Urinary bladder (tissue), 4 donors: ENCODE measurements around the gene PQBP1. TPM values are rescaled to one million over a fixed set of nuclear protein-coding genes. Genes with fewer than 3 reads are reported as not detected.

Source experiments
- DNase-seq: peaks from one replicate; pipeline ENCODE4 v3.0.0-alpha.2; 2015; ENCODE audit errors: extremely low spot score
- H3K27ac ChIP-seq: one replicate; pipeline ENCODE4 v1.5.1; 2013; ENCODE audit warnings: low read depth, mild to moderate bottlenecking, moderate library complexity
- H3K36me3 ChIP-seq: one replicate; pipeline ENCODE4 v1.6.1; 2013; ENCODE audit warnings: mild to moderate bottlenecking, moderate library complexity; ENCODE audit not compliant: insufficient read depth
- H3K4me1 ChIP-seq: one replicate; pipeline ENCODE4 v1.6.1; 2013; ENCODE audit warnings: mild to moderate bottlenecking, moderate library complexity; ENCODE audit not compliant: insufficient read depth
- H3K4me3 ChIP-seq: one replicate; pipeline ENCODE4 v1.5.1; 2013; ENCODE audit warnings: low read depth, low read length
- WGBS: extraction: QIAGEN DNeasy Blood & Tissue Kit; methylation state at CpG from one replicate; pipeline ENCODE4 v1.1.7; 2013; 5-methylcytosine and 5-hydroxymethylcytosine counted together
- polyA plus RNA-seq: library from polyadenylated mRNA; stranded (reverse); fragments of 200-250 nt; gene quantifications from one replicate; pipeline ENCODE4 v1.2.3, GENCODE V29; 2013
- total RNA-seq: library from RNA; depleted of rRNA; stranded (reverse); fragments of >200 nt; gene quantifications from one replicate; pipeline ENCODE4 v1.2.3, GENCODE V29; 2014
- donor health status: healthy with polysubstance abuse.
- donor health status: healthy.

Gene PQBP1
- total and polyA plus RNA-seq, 2 donors, result 13.9 to 102 TPM

DNA sequence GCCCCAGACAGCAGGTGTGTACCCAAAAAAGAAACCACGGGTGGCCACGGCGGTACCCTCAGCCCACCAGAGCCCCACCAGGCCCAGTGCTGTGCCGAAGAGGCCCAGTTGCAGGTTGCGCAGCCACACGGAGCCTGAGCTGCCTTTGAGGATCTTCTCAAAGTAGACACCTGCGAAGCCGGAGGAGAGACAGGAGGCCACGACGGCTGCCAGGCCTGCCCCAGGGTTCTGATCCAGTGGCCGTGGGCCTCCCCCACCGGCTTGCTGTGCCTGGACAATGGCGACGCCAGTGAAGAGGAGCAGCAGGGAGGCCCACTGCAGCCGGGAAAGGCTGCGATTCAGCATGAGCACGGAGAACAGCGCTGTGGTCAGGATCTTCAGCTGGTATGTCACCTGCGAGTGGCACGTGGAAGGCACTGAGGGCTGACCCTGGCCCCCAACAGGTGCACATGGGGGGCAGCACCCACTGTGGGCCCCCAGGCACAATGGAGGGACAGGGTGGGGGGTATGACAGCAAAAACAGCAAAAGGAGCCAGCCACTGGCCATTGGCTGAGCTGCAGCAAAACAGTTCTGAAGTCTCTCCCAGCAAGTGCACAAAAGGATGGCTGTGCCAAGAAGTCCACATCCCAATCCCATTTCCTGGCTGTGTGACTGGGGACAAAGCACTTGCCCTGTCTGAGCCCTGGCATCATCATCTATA is 7.5 kb downstream of the PQBP1 start:
- Histone ChIP-seq H3K4me1 (no peaks in the 10 kb centered on the region), H3K4me3 (no peak overlapping the region), H3K27ac (no peak overlapping the region), H3K36me3 (peaks cover 4% of the 10 kb centered on the region)
- 91% methylated on average over 20 of the region's 20 CpGs for WGBS
- DNase-seq, result no peak

- WGBS, result 41% methylated on average over 1 of the region's 1 CpG
- Histone ChIP-seq H3K27ac (no peak overlapping the region), H3K4me3 (no peak overlapping the region), H3K36me3 (peaks cover 4% of the 10 kb centered on the region), H3K4me1 (no peaks in the 10 kb centered on the region)
- DNase-seq, result no peak
Measured at GRCh38 chrX:48908600-48908999, 10.9 kb downstream of the PQBP1 start.

GRCh38 chrX:48909703-48910294 is 12.1 kb downstream of the PQBP1 start:
- WGBS, result 93% methylated on average over 17 of the region's 17 CpGs
- Histone ChIP-seq H3K36me3 (peaks cover 4% of the 10 kb centered on the region), H3K4me3 (no peak overlapping the region), H3K4me1 (no peaks in the 10 kb centered on the region), H3K27ac (no peak overlapping the region)
- no peak for DNase-seq

DNA sequence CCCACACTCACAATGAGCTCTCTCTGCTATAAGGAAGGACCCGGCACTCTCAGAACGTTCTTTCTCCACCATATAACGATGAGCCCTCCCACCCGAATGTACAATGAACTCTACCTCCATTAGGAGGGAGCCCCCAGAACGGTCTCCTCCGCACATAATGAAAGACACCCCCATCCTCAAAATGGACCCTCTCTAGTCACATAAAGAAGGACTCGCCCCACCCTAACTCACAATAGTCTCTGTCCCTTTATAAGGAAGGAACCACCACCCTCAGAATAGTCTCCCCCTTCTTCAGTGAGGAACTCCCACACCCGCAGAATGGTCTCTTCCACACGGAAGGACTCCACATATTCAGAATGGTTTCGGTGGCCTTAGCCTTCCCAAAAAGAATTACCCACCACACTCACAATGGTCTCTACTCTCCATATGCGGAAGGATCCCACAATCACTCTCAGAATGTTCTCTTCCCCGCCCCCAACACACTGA is 13.2 kb downstream of the PQBP1 start:
- no peaks in the 10 kb centered on the region for H3K4me1 ChIP-seq
- 5% methylated on average over 12 of the region's 12 CpGs for WGBS
- H3K27ac ChIP-seq, result no peak overlapping the region
- DNase-seq, result no peak
- peak overlapping the region; percentile 50 for H3K4me3 ChIP-seq
- H3K36me3 ChIP-seq, result peaks cover 1% of the 10 kb centered on the region

DNA sequence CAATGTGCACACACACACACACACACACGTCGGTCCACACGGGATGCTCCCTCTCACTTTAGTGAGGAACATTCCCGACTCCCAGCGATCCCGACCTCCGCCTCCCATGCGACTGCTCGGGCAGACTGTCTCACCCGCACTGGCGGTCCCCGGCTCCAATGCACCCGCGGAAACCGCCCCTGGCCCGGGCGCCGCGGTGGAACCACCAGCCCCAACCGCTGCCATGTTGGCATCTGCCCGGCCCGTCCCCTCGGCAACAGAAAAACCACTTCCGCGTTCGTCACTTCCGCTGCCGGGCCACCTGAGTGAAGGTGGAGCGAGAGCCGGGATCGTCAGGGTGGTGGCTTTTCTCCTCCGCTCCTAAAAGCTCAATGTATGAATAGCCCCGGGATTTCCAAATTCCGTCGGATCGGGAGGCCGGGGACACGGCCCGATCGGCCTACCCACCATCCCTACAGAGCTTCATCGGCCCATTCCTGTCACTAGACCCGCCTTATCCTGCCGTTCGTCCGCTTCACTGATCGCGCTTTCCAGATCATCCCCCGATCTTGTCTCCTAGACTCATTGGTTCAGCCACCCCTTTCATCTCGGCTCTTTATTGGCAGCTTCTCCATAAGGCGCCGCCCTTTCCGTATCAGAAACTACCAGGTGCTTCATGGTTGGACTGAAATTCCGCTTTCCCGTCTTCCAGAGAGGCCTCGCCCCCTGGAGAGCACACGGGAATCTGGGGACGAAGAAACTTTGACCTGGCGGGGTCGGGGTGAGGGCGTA is 13.9 kb downstream of the PQBP1 start, which contains the start of gene SLC35A2:
SLC35A2 (minus strand) TSS at position 235 of the 771 bp plus-strand sequence; CDS start at position 225, 10 bp downstream.
- Histone ChIP-seq H3K4me1 (no peaks in the 10 kb centered on the region), H3K36me3 (no peaks in the 10 kb centered on the region), H3K4me3 (peak within 1 kb of the TSS; percentile 50), H3K27ac (peak within 1 kb of the TSS; percentile 57)
- WGBS, result under 1% methylated on average over 60 of the region's 60 CpGs
- DNase-seq, result peak; percentile 40

DNA sequence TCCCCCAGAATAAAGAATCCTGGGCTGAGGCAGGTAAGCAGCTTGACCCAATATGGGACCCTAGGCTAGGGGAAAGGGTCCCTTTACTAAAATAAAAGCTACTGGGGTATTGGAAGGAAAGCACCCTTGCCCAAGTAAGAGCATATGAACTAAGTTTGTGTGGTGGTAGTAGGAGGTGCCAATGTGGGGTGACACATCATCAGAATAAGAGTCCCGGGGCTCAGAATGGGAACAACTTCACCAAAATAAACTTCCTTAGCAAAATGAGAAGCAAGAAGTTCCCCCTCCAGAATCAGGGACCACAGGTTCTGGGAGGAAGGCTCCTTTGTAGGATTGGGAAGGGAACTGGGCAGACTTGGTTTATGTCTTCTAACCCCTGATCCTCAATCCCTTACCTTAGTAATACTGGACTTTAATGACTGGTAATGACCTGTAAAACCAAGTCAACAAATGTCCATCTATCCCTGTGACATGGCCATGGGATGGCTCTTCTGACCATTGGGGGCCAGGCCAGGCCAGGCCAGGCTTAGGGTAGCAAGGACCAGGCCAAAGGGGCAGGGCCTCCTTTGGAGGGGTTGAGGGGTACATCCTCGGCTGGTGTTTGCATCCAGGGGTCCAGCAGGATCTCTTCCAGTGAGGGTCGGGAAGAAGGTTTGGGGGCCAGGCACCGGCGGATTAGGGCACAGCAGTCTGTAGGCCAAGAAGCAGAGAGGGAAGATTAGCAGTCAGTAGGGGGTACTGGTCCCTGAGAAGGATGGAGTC is 16.1 kb downstream of the PQBP1 start:
- no peaks in the 10 kb centered on the region for H3K36me3 ChIP-seq
- H3K4me3 ChIP-seq, result no peak overlapping the region
- H3K4me1 ChIP-seq, result no peaks in the 10 kb centered on the region
- no peak for DNase-seq
- WGBS, result 90% methylated on average over 5 of the region's 5 CpGs
- no peak overlapping the region for H3K27ac ChIP-seq

GRCh38 chrX:48914593-48915493 is 17.1 kb downstream of the PQBP1 start:
- DNase-seq, result no peak
- Histone ChIP-seq H3K4me3 (no peak overlapping the region), H3K4me1 (no peaks in the 10 kb centered on the region), H3K27ac (no peak overlapping the region), H3K36me3 (no peaks in the 10 kb centered on the region)
- WGBS, result 92% methylated on average over 13 of the region's 13 CpGs

GRCh38 chrX:48917139-48918001 is 19.6 kb downstream of the PQBP1 start:
- Histone ChIP-seq H3K4me1 (no peaks in the 10 kb centered on the region), H3K36me3 (no peaks in the 10 kb centered on the region), H3K27ac (peak overlapping the region; percentile 74), H3K4me3 (peak overlapping the region; percentile 60)
- DNase-seq, result peak; percentile 77
- 19% methylated on average over 27 of the region's 27 CpGs for WGBS

DNA sequence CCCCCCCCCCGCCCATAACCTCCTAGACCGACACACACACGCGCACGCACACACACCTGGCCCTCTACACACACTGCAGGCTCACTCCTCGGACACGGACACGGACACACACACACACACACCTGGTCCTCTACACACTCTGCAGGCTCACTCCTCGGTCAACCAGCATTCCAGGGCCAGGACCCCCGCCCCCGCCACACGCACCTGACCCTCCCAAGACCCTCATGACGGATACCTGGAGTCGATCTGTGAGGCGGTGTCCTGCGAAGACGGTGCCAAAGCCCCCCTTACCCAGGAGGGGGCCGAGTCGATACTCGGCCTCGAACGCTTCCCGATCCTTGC is 20.5 kb downstream of the PQBP1 start:
- Histone ChIP-seq H3K4me3 (peak overlapping the region; percentile 60), H3K36me3 (no peaks in the 10 kb centered on the region), H3K4me1 (no peaks in the 10 kb centered on the region), H3K27ac (peak overlapping the region; percentile 85)
- WGBS, result 10% methylated on average over 23 of the region's 23 CpGs
- DNase-seq, result no peak

DNA sequence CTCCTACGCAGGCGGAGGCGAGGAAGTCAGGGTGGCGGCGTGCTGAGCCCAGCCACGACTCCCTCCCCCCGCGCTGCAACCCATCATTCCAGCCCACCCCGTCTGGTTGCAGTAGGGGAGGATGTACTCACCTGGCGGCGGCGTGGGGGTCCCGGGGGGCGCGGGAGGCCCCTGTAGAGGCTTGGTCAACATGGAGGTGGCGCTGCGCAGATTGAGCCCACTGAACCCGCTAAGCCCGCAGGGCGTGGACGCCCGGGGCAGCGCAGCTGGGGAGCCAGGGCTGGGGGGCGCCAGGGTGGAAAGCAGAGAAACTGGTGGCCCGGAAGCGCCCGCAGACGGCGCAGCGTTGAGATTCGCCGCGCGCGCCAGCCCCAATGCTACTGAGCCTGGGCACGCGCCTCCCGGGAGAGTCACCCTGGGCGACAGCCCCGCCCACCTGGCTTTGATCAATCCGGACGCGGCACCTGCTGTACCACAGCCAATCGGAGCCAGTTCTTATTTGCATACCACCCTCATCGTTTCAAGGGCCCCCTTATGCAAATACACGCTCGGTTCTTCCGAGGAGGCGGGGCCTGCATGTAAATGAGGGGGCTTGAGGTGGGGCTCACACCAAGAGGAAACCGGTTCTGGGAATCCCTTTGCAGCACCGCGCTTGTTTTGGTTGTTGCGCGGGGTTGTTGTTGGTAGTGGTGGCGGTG is 21.1 kb downstream of the PQBP1 start, which contains the start of gene PIM2:
PIM2 (minus strand) TSS at position 382 of the 698 bp plus-strand sequence; CDS start at position 192, 190 bp downstream.
- under 1% methylated on average over 55 of the region's 55 CpGs for WGBS
- no peaks in the 10 kb centered on the region for H3K36me3 ChIP-seq
- peak within 1 kb of the TSS; percentile 60 for H3K4me3 ChIP-seq

GRCh38 chrX:48919360-48919841 is 21.7 kb downstream of the PQBP1 start:
- no peaks in the 10 kb centered on the region for H3K4me1 ChIP-seq
- WGBS, result under 1% methylated on average over 15 of the region's 15 CpGs
- DNase-seq, result no peak
- H3K36me3 ChIP-seq, result no peaks in the 10 kb centered on the region
- H3K27ac ChIP-seq, result peak overlapping the region; percentile 42
- H3K4me3 ChIP-seq, result peak overlapping the region; percentile 60

More for the DNA sequence above, 21.1 kb downstream of the PQBP1 start, which contains the start of gene PIM2:
- Histone ChIP-seq H3K4me1 (no peaks in the 10 kb centered on the region), H3K27ac (peak within 1 kb of the TSS; percentile 85)
- peak; percentile 66 for DNase-seq
